ENCODE results near the gene B4GAT1. TPM values are rescaled to one million over a fixed set of nuclear protein-coding genes. Genes with fewer than 3 reads are reported as not detected.

Gene B4GAT1
- total and polyA plus RNA-seq, 2 donors (not counting 1 experiment from before 2014, with no cell fraction given): 1.4 to 5.2 TPM

DNA sequence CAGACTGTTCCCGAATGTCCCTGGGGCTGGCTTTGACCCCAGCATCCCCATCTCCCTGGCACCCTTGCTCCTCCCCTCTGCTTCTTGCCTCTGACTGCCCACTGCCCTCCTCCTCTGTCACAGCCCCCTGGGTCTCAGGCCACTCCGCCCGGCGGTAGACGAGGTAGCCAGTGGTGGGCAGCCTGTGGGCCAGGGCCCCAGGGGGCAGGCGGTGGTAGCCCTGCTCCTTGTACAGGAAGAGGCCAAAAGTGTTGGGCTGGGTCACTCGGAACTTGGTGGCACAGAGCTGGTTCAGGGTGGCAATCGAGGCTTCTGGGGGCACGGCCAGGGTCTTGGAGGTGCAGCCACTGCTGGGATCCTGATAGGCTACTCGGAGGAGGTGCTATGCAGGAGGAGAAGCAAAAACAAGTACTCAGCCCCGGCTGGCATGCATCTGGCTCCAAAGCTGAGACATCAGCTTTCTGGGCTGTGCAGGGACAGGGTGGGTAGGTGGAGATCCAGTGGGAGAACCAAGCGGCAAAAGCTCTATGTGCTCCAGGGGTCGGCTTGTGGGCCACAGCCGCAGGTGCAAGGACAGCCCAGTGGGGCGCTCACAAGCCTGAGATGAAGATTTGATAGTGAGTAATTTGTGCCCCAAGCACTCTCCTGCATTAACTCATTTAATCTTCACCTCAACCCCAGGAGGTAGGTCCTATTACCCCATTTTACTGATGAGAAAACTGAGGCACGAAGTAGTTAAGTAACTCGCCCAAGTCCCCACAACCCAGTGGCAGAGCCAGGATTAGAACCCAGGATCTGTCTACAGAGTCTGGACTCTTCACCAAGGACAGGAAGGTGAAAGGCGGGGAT, 14.8 kb downstream of the B4GAT1 start:
- no peak overlapping the region for H3K27ac ChIP-seq (ENCODE audit: low read length in 2 of 2)
- H3K4me1 ChIP-seq (ENCODE audit: control insufficient read depth in 2 of 2, insufficient read depth in 2 of 2, low read length in 2 of 2): peaks cover 26 to 36% of the 10 kb centered on the region in 2 donors
- Mint-ChIP-seq H3K27me3 (no peaks in the 10 kb centered on the region), H3K4me1 (peaks cover 32% of the 10 kb centered on the region), H3K4me3 (no peak overlapping the region), H3K27ac (no peak overlapping the region), H3K9me3 (ENCODE audit: insufficient read depth) (no peaks in the 10 kb centered on the region)
- no peak overlapping the region for H2AFZ ChIP-seq (ENCODE audit: insufficient read depth, low read depth, low read length, poor library complexity, severe bottlenecking)
- H3K36me3 ChIP-seq (replicated peaks in 1 of 2; ENCODE audit: control extremely low read depth in 1 of 2, control insufficient read depth in 1 of 2, extremely low read depth in 1 of 2, insufficient read depth in 2 of 2, low read length in 1 of 2): peaks cover 0 to 9% of the 10 kb centered on the region in 2 experiments
- no peaks in the 10 kb centered on the region for H3K9me3 ChIP-seq (ENCODE audit: control extremely low read depth in 1 of 3, control insufficient read depth in 2 of 3, insufficient read depth in 1 of 3, low read length in 2 of 3)
- 93% methylated on average over 15 of the region's 18 CpGs for WGBS (ENCODE audit: insufficient coverage)
- ChIA-PET CTCF (interaction anchor here (1.1 to 4.6 kb wide), 4 partner anchors 12 to 57 kb away, joined by 4 to 101 read pairs (median 6); partner anchors contain the start of gene BRMS1), POLR2A (no interaction called here)
- no peaks in the 10 kb centered on the region for H4K20me1 ChIP-seq (ENCODE audit: control insufficient read depth, insufficient read depth, low read length, poor library complexity, severe bottlenecking)
- no peak overlapping the region for H3K9ac ChIP-seq (ENCODE audit: low read length)
- H3K79me2 ChIP-seq (ENCODE audit: control insufficient read depth, insufficient read depth, low read length): no peaks in the 10 kb centered on the region
- no peak overlapping the region for H3K4me2 ChIP-seq (replicated peaks; ENCODE audit: low read depth, low read length, poor library complexity, severe bottlenecking)
- H3K4me3 ChIP-seq (ENCODE audit: control extremely low read depth in 1 of 5, extremely low read depth in 1 of 5, insufficient read depth in 1 of 5, low read depth in 2 of 5, low read length in 4 of 5): no peak overlapping the region
- ATAC-seq (ENCODE audit: low read depth) (no peak), DNase-seq (no peak)
- intact Hi-C loops (cut with micrococcal nuclease): no loop called here
- peaks cover 0 to 9% (median 3%) of the 10 kb centered on the region in 4 experiments for H3K27me3 ChIP-seq (replicated peaks in 1 of 4; ENCODE audit: control extremely low read depth in 1 of 4, control insufficient read depth in 3 of 4, insufficient read depth in 4 of 4, low read length in 3 of 4)
- no peak for TF ChIP-seq CTCF (IDR thresholded peaks at IDR 0.05)
- TF ChIP-seq EZH2 (IDR thresholded peaks at IDR 0.05; ENCODE audit: borderline replicate concordance, insufficient read depth, low read depth, low read length, poor library complexity, severe bottlenecking): no peak
